DND-41 (cell line): Measurements from ENCODE around the gene NANOS2.

Source experiments
- CTCF ChIP-seq: IDR thresholded peaks from 2 replicates; pipeline ENCODE4 v1.5.1; 2012; ENCODE audit warnings: borderline replicate concordance, low read length, moderate library complexity, mild to moderate bottlenecking; ENCODE audit not compliant: poor library complexity, severe bottlenecking; ENCODE audit errors: extremely low read depth
- EZH2 ChIP-seq: IDR thresholded peaks from 3 replicates; pipeline ENCODE4 v1.6.1; 2012; ENCODE audit warnings: borderline replicate concordance, low read depth, mild to moderate bottlenecking, moderate library complexity, low read length, inconsistent platforms; ENCODE audit not compliant: severe bottlenecking

GRCh38 chr19:45952686-45953505, 38.3 kb upstream of the NANOS2 start:
- TF ChIP-seq CTCF (no peak), EZH2 (no peak)
